HS-27A (cell line): ENCODE data around the gene CAMTA2.

Experiments used
- DNase-seq: peaks from one replicate; pipeline ENCODE4 v3.0.0-alpha.2; 2012; ENCODE audit warnings: low read depth, missing footprints

The CAMTA2 gene

GRCh38 chr17:4968486-4969046, 18.9 kb downstream of the CAMTA2 start:
- no peak for DNase-seq

GRCh38 chr17:4967539-4968485, 19.7 kb downstream of the CAMTA2 start, which contains the start of gene SPAG7:
SPAG7 (minus strand) TSS chr17:4967817; CDS start chr17:4967804, 13 bp downstream.
- DNase-seq: peak; percentile 83

GRCh38 chr17:4966844-4967538, 20.5 kb downstream of the CAMTA2 start:
- peak; percentile 93 for DNase-seq

GRCh38 chr17:4965311-4965986, 22.0 kb downstream of the CAMTA2 start:
- no peak for DNase-seq

GRCh38 chr17:4960279-4960922, 27.1 kb downstream of the CAMTA2 start:
- DNase-seq: no peak

- DNase-seq: no peak
These were observed 28.1 kb downstream of the CAMTA2 start for GRCh38 chr17:4959261-4959965.

- DNase-seq: no peak
These were observed 29.4 kb downstream of the CAMTA2 start for GRCh38 chr17:4958102-4958501.

- DNase-seq: no peak
These were observed 30.9 kb downstream of the CAMTA2 start for GRCh38 chr17:4956493-4957061.

- no peak for DNase-seq
These were observed 32.4 kb downstream of the CAMTA2 start for GRCh38 chr17:4955091-4955490.

- peak; percentile 51 for DNase-seq
These were observed 34.0 kb downstream of the CAMTA2 start for GRCh38 chr17:4953451-4953961.

GRCh38 chr17:4951486-4951885, 36.0 kb downstream of the CAMTA2 start:
- DNase-seq: no peak

GRCh38 chr17:4950746-4951204, 36.7 kb downstream of the CAMTA2 start, which contains the start of gene ENO3:
ENO3 (plus strand) TSS chr17:4951119; CDS start chr17:4951830, 711 bp downstream.
- DNase-seq: no peak

GRCh38 chr17:4950075-4950745, 37.3 kb downstream of the CAMTA2 start:
- DNase-seq: no peak

- no peak for DNase-seq
These were observed 38.0 kb downstream of the CAMTA2 start for GRCh38 chr17:4949321-4950074.

- no peak for DNase-seq
These were observed 38.5 kb downstream of the CAMTA2 start for GRCh38 chr17:4948931-4949320.

GRCh38 chr17:4948166-4948930, 39.1 kb downstream of the CAMTA2 start, which contains the start of gene PFN1:
PFN1 (minus strand) TSS chr17:4948530; CDS start chr17:4948394, 136 bp downstream.
- DNase-seq: peak; percentile 62

GRCh38 chr17:4947411-4948165, 39.9 kb downstream of the CAMTA2 start:
- no peak for DNase-seq
